Prostate gland (tissue), 2 donors: ENCODE results near the gene GNPAT.

Experiments used
- POLR2A ChIP-seq: fragments of 450-650 bp; IDR thresholded peaks from one replicate; pipeline ENCODE4 v1.6.1; 2016; ENCODE audit warnings: antibody characterized with exemption, mild to moderate bottlenecking
- POLR2AphosphoS5 ChIP-seq: sonication (generic); formaldehyde crosslinking; IDR thresholded peaks from one replicate; pipeline ENCODE4 v1.6.1; 2017; ENCODE audit warnings: antibody characterized with exemption
- TF ChIP-seq, protein P1 (sequence below), 4 experiments: fragments of 200-600 bp in 2 of 4; fragments of 450-650 bp in 2 of 4; sonication (generic) in 2 of 4; IDR thresholded peaks; 1 replicate in 3 of 4; 2 replicates in 1 of 4; pipeline ENCODE4 v1.5.1; 2016 to 2019; ENCODE audit warnings: antibody characterized with exemption in 4 of 4, mild to moderate bottlenecking in 2 of 4, moderate library complexity in 2 of 4

DNA sequence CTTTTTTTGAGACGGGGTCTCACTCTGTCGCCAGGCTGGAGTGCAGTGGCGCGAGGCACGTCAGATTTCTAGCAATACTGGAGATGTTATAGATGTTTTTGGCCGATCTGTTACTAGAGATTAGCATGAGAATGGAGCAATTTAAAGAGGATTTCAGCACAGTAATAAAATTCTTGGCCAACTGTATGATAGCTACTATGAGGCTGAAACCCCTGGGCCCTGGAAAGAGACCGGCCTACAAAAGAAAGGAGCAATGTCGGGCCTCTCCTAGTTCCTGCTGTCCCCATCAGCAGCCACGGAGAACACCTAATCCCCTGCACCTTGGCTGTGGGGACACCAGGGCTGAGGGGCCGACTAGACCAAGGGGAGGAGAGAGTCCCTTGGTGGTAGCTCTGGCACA is 9.5 kb upstream of the GNPAT start:
- no peak for TF ChIP-seq POLR2AphosphoS5
- TF ChIP-seq, protein P1, sequence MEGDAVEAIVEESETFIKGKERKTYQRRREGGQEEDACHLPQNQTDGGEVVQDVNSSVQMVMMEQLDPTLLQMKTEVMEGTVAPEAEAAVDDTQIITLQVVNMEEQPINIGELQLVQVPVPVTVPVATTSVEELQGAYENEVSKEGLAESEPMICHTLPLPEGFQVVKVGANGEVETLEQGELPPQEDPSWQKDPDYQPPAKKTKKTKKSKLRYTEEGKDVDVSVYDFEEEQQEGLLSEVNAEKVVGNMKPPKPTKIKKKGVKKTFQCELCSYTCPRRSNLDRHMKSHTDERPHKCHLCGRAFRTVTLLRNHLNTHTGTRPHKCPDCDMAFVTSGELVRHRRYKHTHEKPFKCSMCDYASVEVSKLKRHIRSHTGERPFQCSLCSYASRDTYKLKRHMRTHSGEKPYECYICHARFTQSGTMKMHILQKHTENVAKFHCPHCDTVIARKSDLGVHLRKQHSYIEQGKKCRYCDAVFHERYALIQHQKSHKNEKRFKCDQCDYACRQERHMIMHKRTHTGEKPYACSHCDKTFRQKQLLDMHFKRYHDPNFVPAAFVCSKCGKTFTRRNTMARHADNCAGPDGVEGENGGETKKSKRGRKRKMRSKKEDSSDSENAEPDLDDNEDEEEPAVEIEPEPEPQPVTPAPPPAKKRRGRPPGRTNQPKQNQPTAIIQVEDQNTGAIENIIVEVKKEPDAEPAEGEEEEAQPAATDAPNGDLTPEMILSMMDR (IDR thresholded peaks at IDR 0.05), result no peak
- no peak for TF ChIP-seq POLR2A
